ENCODE data around the gene HECTD4.

The HECTD4 gene

GRCh38 chr12:112146123-112146522, 236.1 kb downstream of the HECTD4 start:
- Histone ChIP-seq H3K9me3 (no peaks in the 10 kb centered on the region), H3K36me3 (peaks cover 97% of the 10 kb centered on the region), H3K27ac (no peak overlapping the region), H3K27me3 (no peaks in the 10 kb centered on the region), H3K4me1 (ENCODE audit: control insufficient read depth in 1 of 2, insufficient read depth in 1 of 2, low read depth in 1 of 2, low read length in 1 of 2) (peaks cover 12 to 14% of the 10 kb centered on the region in 2 experiments), H3K4me3 (ENCODE audit: low read depth in 1 of 2, low read length in 1 of 2) (no peak overlapping the region)
- TF ChIP-seq CTCF (IDR thresholded peaks at IDR 0.05), result no peak

GRCh38 chr12:112140728-112141127, 241.5 kb downstream of the HECTD4 start:
- peak overlapping the region; percentile 15 to 41 for H3K4me3 ChIP-seq (ENCODE audit: low read depth in 1 of 2, low read length in 1 of 2)
- no peaks in the 10 kb centered on the region for H3K27me3 ChIP-seq
- H3K27ac ChIP-seq, result peak overlapping the region; percentile 87
- H3K36me3 ChIP-seq, result peaks cover 96% of the 10 kb centered on the region
- H3K4me1 ChIP-seq (ENCODE audit: control insufficient read depth in 1 of 2, insufficient read depth in 1 of 2, low read depth in 1 of 2, low read length in 1 of 2), result peaks cover 35 to 40% of the 10 kb centered on the region in 2 experiments
- TF ChIP-seq CTCF (IDR thresholded peaks at IDR 0.05), result no peak
- H3K9me3 ChIP-seq, result no peaks in the 10 kb centered on the region

DNA sequence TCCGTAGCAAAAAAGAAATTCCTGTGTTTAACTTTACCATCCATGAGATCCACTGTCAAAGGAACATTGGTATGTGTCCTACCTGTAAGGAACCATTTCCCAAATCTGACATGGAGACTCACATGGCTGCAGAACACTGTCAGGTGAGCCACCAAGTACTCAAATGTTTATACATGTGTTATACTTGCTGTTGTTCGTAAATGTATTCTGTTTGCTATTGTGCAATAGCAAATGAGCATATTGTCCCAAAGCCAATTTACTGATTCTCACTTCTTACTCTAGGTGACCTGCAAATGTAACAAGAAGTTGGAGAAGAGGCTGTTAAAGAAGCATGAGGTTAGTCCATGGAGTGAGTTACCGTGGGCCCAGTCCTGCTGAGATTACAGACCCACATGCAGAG, 247.5 kb downstream of the HECTD4 start:
- TF ChIP-seq CTCF (IDR thresholded peaks at IDR 0.05), result no peak
- Histone ChIP-seq H3K4me1 (ENCODE audit: control insufficient read depth in 1 of 2, insufficient read depth in 1 of 2, low read depth in 1 of 2, low read length in 1 of 2) (peaks cover 40 to 51% of the 10 kb centered on the region in 2 experiments), H3K9me3 (no peaks in the 10 kb centered on the region), H3K27ac (peak overlapping the region; percentile 27), H3K4me3 (ENCODE audit: low read depth in 1 of 2, low read length in 1 of 2) (no peak overlapping the region), H3K27me3 (no peaks in the 10 kb centered on the region), H3K36me3 (peaks cover 54% of the 10 kb centered on the region)

GRCh38 chr12:112133418-112133817, 248.8 kb downstream of the HECTD4 start:
- Histone ChIP-seq H3K4me1 (ENCODE audit: control insufficient read depth in 1 of 2, insufficient read depth in 1 of 2, low read depth in 1 of 2, low read length in 1 of 2) (peaks cover 44 to 51% of the 10 kb centered on the region in 2 experiments), H3K4me3 (ENCODE audit: low read depth in 1 of 2, low read length in 1 of 2) (no peak overlapping the region), H3K9me3 (no peaks in the 10 kb centered on the region), H3K27me3 (no peaks in the 10 kb centered on the region), H3K36me3 (peaks cover 43% of the 10 kb centered on the region), H3K27ac (peak overlapping the region; percentile 85)
- TF ChIP-seq CTCF (IDR thresholded peaks at IDR 0.05), result no peak

- H3K27me3 ChIP-seq, result no peaks in the 10 kb centered on the region
- no peaks in the 10 kb centered on the region for H3K9me3 ChIP-seq
- H3K4me3 ChIP-seq (ENCODE audit: low read depth in 1 of 2, low read length in 1 of 2), result peak overlapping the region; percentile 58 to 61
- H3K4me1 ChIP-seq (ENCODE audit: control insufficient read depth in 1 of 2, insufficient read depth in 1 of 2, low read depth in 1 of 2, low read length in 1 of 2), result peaks cover 60 to 62% of the 10 kb centered on the region in 2 experiments
- H3K36me3 ChIP-seq, result peaks cover 25% of the 10 kb centered on the region
- H3K27ac ChIP-seq, result peak overlapping the region; percentile 85
- no peak for TF ChIP-seq CTCF (IDR thresholded peaks at IDR 0.05)
Observed at GRCh38 chr12:112131686-112132085, 250.5 kb downstream of the HECTD4 start.
